DOHH2 (cell line): ENCODE measurements around the gene NFX1.

Source experiments
- H3F3A ChIP-seq: fragments of 200-600 bp; sonication (generic), shearing (Covaris generic); 2 replicates; pipeline ENCODE4 v1.6.0; 2016; ENCODE audit warnings: antibody characterized with exemption, mild to moderate bottlenecking; ENCODE audit not compliant: control insufficient read depth, insufficient read depth
- H3K27ac ChIP-seq: fragments of 200-600 bp; sonication (generic); 2 replicates; pipeline ENCODE4 v1.5.1; 2014; ENCODE audit warnings: low read depth, mild to moderate bottlenecking, low read length, moderate library complexity
- H3K27me3 ChIP-seq: fragments of 200-600 bp; sonication (generic); 2 replicates; pipeline ENCODE4 v1.6.1; 2014; ENCODE audit warnings: mild to moderate bottlenecking, low read length, mixed read lengths; ENCODE audit not compliant: control insufficient read depth
- H3K36me3 ChIP-seq: fragments of 200-600 bp; sonication (generic); 2 replicates; pipeline ENCODE4 v1.6.1; 2014; ENCODE audit warnings: mild to moderate bottlenecking, low read length, moderate library complexity, mixed read lengths; ENCODE audit not compliant: control insufficient read depth
- H3K4me1 ChIP-seq: fragments of 200-600 bp; sonication (generic); 2 replicates; pipeline ENCODE4 v1.6.1; 2014; ENCODE audit warnings: mild to moderate bottlenecking, low read length, mixed read lengths; ENCODE audit not compliant: control insufficient read depth
- H3K4me2 ChIP-seq: fragments of 200-600 bp; sonication (generic); 2 replicates; pipeline ENCODE4 v1.6.0; 2014; ENCODE audit warnings: mild to moderate bottlenecking, low read length, moderate library complexity
- H3K4me3 ChIP-seq: fragments of 200-600 bp; sonication (generic); 2 replicates; pipeline ENCODE4 v1.5.1; 2014; ENCODE audit warnings: mild to moderate bottlenecking, low read length, mixed read lengths
- H3K79me2 ChIP-seq: fragments of 200-600 bp; sonication (generic); 2 replicates; pipeline ENCODE4 v1.6.1; 2014; ENCODE audit warnings: mild to moderate bottlenecking, low read length, mixed read lengths; ENCODE audit not compliant: control insufficient read depth
- H3K9me2 ChIP-seq: fragments of 200-600 bp; sonication (generic); replicated peaks from 2 replicates; pipeline ENCODE4 v1.6.1; 2014; ENCODE audit warnings: mild to moderate bottlenecking, low read length, mixed read lengths; ENCODE audit not compliant: control insufficient read depth
- H3K9me3 ChIP-seq: fragments of 200-600 bp; sonication (generic); 2 replicates; pipeline ENCODE4 v1.6.1; 2014; ENCODE audit warnings: antibody characterized with exemption, low read length, mixed read lengths; ENCODE audit not compliant: control insufficient read depth, insufficient read depth
- H4K20me1 ChIP-seq: fragments of 200-600 bp; sonication (generic); 2 replicates; pipeline ENCODE4 v1.6.0; 2014; ENCODE audit warnings: low read depth, mild to moderate bottlenecking, antibody characterized with exemption, low read length, moderate library complexity; ENCODE audit not compliant: control insufficient read depth, insufficient read depth
- EZH2phosphoT487 ChIP-seq: fragments of 200-600 bp; sonication (generic); IDR thresholded peaks from 2 replicates; pipeline ENCODE4 v1.6.1; 2017; ENCODE audit warnings: borderline replicate concordance, mild to moderate bottlenecking, antibody characterized with exemption, low read length, moderate library complexity, mixed read lengths
- TF ChIP-seq, protein P1 (sequence below): fragments of 200-600 bp; sonication (generic); IDR thresholded peaks from one replicate; pipeline ENCODE4 v1.5.1; 2014; ENCODE audit warnings: antibody characterized with exemption, mild to moderate bottlenecking, low read depth, low read length; ENCODE audit not compliant: poor library complexity, severe bottlenecking

NFX1 gene

DNA sequence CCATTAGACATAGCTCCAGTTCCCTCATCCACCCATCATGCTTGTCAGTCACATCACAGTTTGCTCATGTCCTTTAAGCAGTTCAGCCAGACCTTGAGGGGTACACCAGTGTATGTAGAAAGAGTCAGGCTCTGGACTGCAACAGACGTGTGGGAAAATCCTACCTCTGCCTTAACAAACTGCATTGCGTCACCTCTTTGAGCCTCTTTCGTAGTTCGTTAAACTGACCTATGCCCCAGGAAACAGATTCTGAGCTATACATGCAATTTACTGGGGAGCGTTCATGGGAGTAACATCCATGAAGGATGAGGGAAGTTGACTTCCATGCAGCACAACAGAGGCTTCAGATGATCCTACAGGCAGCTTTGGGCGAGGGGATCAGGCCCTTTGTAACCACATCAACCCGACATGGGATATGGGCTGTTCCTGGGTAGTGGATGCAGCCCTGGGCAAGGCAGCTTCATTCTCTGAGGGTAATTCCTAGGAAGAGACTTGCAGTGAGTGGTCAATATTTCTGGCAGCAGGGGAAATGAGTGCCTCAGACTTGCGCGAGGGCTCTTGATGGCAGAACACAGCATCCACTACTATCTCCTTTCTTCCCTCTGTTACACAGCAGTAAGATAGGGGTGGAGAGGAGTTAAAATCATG is 46.1 kb upstream of the NFX1 start:
- peaks cover 8% of the 10 kb centered on the region for H3K4me1 ChIP-seq
- H3K4me2 ChIP-seq: no peak overlapping the region
- H3K27me3 ChIP-seq: no peaks in the 10 kb centered on the region
- no peaks in the 10 kb centered on the region for H3K79me2 ChIP-seq
- no peaks in the 10 kb centered on the region for H4K20me1 ChIP-seq
- H3K4me3 ChIP-seq: no peak overlapping the region
- H3K27ac ChIP-seq: no peak overlapping the region
- H3K9me2 ChIP-seq: no peaks in the 10 kb centered on the region
- H3K9me3 ChIP-seq: no peaks in the 10 kb centered on the region
- H3F3A ChIP-seq: no peaks in the 10 kb centered on the region
- no peak for TF ChIP-seq EZH2phosphoT487
- TF ChIP-seq, protein P1, sequence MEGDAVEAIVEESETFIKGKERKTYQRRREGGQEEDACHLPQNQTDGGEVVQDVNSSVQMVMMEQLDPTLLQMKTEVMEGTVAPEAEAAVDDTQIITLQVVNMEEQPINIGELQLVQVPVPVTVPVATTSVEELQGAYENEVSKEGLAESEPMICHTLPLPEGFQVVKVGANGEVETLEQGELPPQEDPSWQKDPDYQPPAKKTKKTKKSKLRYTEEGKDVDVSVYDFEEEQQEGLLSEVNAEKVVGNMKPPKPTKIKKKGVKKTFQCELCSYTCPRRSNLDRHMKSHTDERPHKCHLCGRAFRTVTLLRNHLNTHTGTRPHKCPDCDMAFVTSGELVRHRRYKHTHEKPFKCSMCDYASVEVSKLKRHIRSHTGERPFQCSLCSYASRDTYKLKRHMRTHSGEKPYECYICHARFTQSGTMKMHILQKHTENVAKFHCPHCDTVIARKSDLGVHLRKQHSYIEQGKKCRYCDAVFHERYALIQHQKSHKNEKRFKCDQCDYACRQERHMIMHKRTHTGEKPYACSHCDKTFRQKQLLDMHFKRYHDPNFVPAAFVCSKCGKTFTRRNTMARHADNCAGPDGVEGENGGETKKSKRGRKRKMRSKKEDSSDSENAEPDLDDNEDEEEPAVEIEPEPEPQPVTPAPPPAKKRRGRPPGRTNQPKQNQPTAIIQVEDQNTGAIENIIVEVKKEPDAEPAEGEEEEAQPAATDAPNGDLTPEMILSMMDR: no peak
- H3K36me3 ChIP-seq: peaks cover under 1% of the 10 kb centered on the region; the same call in 1 of the 2 replicates

GRCh38 chr9:33245341-33245740 is 45.0 kb upstream of the NFX1 start:
- H3K4me1 ChIP-seq: peaks cover 19% of the 10 kb centered on the region
- H3F3A ChIP-seq: no peaks in the 10 kb centered on the region
- H3K27ac ChIP-seq: no peak overlapping the region
- no peak overlapping the region for H3K4me2 ChIP-seq
- H3K27me3 ChIP-seq: no peaks in the 10 kb centered on the region
- peaks cover 3% of the 10 kb centered on the region; the same call in 1 of the 2 replicates for H3K36me3 ChIP-seq
- H3K4me3 ChIP-seq: no peak overlapping the region
- H3K9me3 ChIP-seq: no peaks in the 10 kb centered on the region
- no peaks in the 10 kb centered on the region for H3K79me2 ChIP-seq
- H4K20me1 ChIP-seq: no peaks in the 10 kb centered on the region
- no peaks in the 10 kb centered on the region for H3K9me2 ChIP-seq
- TF ChIP-seq, protein P1: no peak

DNA sequence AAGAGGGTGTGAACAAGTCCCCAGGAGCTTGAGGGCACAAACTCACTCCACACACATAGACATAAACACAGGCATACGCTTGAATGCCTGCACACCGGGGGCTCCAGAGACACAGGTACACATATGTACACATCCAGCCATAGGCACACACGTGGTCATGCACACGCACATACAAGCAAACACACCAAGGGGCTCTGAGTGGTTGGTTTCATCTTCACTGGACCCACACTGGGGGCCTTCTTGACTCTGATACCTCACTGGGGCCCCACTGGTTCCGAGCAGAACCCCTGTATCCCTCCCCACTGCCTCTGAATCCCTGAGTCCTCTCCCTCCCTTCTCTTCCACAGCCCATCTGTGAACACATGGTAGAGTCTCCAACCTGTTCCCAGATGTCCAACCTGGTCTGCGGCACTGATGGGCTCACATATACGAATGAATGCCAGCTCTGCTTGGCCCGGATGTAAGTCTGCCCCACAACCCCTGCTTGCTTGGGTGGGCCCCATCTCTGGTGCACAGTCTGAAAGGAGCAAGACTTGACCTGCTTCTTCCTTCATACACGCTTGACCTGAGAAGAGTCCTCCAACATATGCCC is 44.0 kb upstream of the NFX1 start:
- H3K36me3 ChIP-seq: peaks cover 3% of the 10 kb centered on the region; the same call in 1 of the 2 replicates
- no peak overlapping the region for H3K4me2 ChIP-seq
- H3K27me3 ChIP-seq: no peaks in the 10 kb centered on the region
- TF ChIP-seq, protein P1: no peak
- no peak for TF ChIP-seq EZH2phosphoT487
- peaks cover 22% of the 10 kb centered on the region for H3K4me1 ChIP-seq
- no peaks in the 10 kb centered on the region for H4K20me1 ChIP-seq
- H3K4me3 ChIP-seq: no peak overlapping the region
- no peaks in the 10 kb centered on the region for H3K9me2 ChIP-seq
- no peaks in the 10 kb centered on the region for H3K79me2 ChIP-seq
- H3F3A ChIP-seq: no peaks in the 10 kb centered on the region
- no peaks in the 10 kb centered on the region for H3K9me3 ChIP-seq
- H3K27ac ChIP-seq: no peak overlapping the region
